Fibroblast of mammary gland (primary cell): ENCODE data around the gene ZC3H4.

Experiments used
- DNase-seq: peaks from one replicate; pipeline ENCODE4 v3.0.0-alpha.2; 2010; ENCODE audit warnings: low read depth
- H3K4me3 ChIP-seq: 2 replicates; pipeline ENCODE4 v1.5.1; 2011; ENCODE audit warnings: low read depth, mild to moderate bottlenecking, low read length, moderate library complexity; ENCODE audit not compliant: control insufficient read depth
- TF ChIP-seq, protein P1 (sequence below): conservative IDR thresholded peaks from 2 replicates; pipeline ENCODE4 v1.5.1; 2011; ENCODE audit warnings: low read depth, low read length, inconsistent platforms; ENCODE audit not compliant: control insufficient read depth, insufficient read depth

ZC3H4 gene

DNA sequence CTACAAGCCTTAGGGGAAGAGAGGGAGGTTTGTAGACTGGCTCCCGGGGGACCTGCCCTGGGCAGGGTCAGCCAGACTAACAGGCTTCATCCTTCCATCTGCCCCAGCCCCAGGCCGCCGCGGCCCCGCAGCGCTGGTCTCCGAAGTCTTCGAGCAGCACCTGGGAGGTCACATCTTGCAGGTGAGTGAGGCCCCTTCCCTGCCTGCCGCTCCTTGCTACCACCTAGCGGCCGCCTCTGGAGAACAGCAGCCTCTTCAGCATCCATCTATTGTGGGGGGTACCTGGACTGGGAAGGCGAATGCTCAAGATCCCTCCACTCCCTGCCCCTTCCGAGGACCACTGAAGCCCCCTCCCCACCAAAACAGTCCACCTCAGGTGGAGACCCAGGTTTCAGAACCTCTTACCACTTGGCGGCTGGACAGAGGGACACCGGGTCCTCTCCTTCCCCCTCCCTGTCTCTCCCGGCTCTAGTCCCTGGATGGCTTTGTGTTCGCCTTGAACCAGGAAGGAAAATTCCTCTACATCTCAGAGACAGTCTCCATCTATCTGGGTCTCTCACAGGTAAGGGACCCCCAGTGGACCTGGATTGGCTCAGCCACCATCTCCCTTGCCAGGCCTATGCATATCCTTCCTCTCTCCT is 81.3 kb downstream of the ZC3H4 start:
- no peak for DNase-seq
- H3K4me3 ChIP-seq: no peak overlapping the region
- TF ChIP-seq, protein P1, sequence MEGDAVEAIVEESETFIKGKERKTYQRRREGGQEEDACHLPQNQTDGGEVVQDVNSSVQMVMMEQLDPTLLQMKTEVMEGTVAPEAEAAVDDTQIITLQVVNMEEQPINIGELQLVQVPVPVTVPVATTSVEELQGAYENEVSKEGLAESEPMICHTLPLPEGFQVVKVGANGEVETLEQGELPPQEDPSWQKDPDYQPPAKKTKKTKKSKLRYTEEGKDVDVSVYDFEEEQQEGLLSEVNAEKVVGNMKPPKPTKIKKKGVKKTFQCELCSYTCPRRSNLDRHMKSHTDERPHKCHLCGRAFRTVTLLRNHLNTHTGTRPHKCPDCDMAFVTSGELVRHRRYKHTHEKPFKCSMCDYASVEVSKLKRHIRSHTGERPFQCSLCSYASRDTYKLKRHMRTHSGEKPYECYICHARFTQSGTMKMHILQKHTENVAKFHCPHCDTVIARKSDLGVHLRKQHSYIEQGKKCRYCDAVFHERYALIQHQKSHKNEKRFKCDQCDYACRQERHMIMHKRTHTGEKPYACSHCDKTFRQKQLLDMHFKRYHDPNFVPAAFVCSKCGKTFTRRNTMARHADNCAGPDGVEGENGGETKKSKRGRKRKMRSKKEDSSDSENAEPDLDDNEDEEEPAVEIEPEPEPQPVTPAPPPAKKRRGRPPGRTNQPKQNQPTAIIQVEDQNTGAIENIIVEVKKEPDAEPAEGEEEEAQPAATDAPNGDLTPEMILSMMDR: peak; percentile 70

DNA sequence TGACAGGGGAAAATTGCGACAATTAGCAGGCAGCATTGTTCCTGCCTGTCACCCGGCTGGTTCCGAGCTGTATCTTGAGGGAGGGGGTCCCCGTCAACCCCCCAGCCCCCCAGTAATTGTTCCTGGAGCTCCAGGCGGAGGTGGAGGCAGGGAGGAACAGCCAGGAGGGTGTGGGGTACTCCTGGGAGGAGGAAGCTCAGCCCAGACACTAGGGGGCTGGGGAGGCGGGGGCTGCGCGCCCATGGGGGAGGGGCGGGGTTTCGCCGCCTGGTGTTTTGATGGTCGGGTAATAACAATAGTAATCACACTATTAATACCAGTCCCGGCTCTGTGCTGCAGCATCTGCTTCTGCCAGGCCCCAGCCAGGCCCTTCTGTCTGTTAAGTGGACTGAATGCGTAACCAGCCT is 85.4 kb downstream of the ZC3H4 start:
- TF ChIP-seq, protein P1: no peak
- no peak for DNase-seq
- no peak overlapping the region for H3K4me3 ChIP-seq

DNA sequence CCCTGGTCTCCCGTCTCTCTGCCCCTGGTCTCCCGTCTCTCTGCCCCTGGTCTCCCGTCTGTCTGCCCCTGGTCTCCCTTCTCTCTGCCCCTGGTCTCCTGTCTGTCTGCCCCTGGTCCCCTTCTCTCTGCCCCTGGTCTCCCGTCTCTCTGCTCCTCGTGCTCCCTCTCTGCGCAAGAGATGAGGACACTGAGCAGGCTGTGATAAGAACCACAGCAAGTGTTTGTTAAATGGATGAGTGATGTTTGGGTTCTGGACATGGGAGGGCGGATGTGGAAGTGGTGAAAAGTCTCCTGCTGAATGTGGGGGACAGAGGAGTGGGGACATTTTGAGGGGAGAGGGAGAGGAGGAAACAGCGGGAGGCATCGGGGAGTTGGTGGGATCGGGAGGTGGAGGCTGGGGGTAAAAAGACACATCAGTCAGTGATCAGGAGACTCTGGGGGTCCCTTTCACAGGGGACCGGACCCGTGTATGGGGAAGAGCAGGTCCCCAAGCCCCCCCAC is 85.9 kb downstream of the ZC3H4 start:
- TF ChIP-seq, protein P1: no peak
- H3K4me3 ChIP-seq: no peak overlapping the region
- DNase-seq: no peak

DNA sequence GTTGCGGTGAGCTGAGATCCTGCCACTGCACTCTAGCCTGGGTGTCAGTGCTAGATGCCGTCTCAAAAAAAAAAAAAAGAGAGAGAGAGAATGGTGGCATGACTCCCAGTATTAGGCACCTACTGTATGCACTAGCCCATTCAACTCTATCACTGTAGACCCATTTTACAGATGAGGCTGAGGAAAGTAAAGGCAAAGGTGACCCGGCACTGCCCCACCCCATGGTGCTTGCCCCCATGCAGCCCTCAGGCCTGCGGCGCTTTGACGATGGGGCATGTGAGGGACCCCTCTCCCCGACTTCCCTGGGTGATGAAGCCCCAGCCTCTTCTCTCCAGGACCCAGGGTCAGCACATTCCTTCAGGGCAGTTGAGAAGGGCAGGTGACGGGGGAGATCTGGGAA is 86.7 kb downstream of the ZC3H4 start:
- H3K4me3 ChIP-seq: no peak overlapping the region
- DNase-seq: no peak
- TF ChIP-seq, protein P1: no peak

DNA sequence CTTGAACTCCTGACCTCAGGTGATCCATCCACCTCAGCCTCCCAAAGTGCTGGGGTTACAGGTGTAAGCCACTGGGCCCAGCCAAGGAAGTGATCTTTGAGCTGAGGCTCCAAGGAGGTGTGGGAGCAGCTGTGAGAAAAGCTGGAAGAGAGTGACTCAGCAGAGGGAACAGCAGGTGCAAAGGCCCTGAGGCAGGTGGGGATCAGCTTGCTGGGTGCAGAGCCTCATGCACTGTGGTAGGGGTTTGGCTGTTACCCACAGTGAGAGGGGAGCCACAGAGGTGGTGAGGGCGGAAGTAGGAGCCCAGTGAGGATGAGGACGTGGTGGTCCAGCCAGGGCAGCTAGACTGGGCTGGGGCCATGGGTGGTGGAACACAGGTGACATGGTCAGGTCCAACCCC is 87.4 kb downstream of the ZC3H4 start:
- H3K4me3 ChIP-seq: no peak overlapping the region
- no peak for DNase-seq
- TF ChIP-seq, protein P1: no peak

DNA sequence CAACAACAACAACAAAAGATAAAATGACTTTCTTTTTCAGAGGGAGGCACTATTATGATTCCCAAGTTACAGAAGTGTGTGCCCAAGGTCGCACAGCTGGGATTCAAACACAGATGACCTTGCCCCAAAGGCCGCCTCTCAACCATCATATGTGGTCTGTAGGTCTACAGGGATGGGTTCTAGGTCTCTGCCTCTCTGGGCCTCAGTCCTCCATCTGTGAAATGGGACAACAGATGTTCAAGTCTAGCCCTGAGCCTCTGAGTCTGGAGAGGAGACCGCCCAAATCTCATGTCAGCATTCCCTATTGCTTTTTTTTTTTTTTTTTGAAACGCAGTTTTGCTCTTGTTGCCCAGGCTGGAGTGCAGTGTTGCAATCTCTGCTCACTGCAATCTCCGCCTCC is 89.1 kb downstream of the ZC3H4 start:
- H3K4me3 ChIP-seq: no peak overlapping the region
- TF ChIP-seq, protein P1: no peak
- DNase-seq: no peak

DNA sequence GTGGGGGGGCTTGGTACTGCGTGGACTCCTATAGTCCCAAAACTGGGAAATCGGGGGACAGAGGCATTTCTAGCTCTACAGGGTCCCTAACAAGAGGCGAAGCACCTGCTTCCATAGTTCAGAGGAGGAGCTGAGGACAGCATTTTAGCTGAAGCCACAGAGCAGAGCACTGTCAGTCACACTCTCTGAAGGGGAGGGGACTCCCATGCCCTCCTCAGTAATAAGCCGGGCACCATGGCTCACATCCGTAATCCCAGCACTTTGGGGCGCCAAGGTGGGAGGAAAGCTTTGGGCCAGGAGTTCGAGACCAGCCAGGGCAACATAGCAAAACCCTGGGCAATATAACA is 90.2 kb downstream of the ZC3H4 start:
- TF ChIP-seq, protein P1: no peak
- H3K4me3 ChIP-seq: no peak overlapping the region
- DNase-seq: no peak
